K562 (cell line): ENCODE measurements around the gene TTC23L. TPM values are rescaled to one million over a fixed set of nuclear protein-coding genes. Genes with fewer than 3 reads are reported as not detected.

Experiments
- CCAR2 ChIP-seq: fragments of 200-400 bp; formaldehyde crosslinking; IDR thresholded peaks from 2 replicates; pipeline ENCODE4 v1.6.1; 2017; ENCODE audit warnings: mild to moderate bottlenecking, low read depth, low read length
- FOXJ2 ChIP-seq: fragments of 200-800 bp; sonication (Bioruptor generic); IDR thresholded peaks from 2 replicates; pipeline ENCODE4 v1.6.1; 2016; ENCODE audit warnings: missing genetic modification characterization, missing compliant biosample characterization
- KDM2B ChIP-seq: fragments of 250-450 bp; sonication (Bioruptor Pico); IDR thresholded peaks from 2 replicates; pipeline ENCODE4 v1.8.0; 2021; ENCODE audit warnings: mild to moderate bottlenecking, moderate library complexity
- PHF8 ChIP-seq: fragments of 200-600 bp; sonication (generic); IDR thresholded peaks from 2 replicates; pipeline ENCODE4 v1.6.1; 2012; ENCODE audit warnings: mixed run types, mild to moderate bottlenecking, inconsistent platforms, low read length, moderate library complexity, borderline replicate concordance
- TEAD1 ChIP-seq, 2 experiments: fragments of 450-650 bp in 1 of 2; sonication (generic) in 1 of 2; formaldehyde crosslinking; IDR thresholded peaks; 2 replicates each; pipeline versions ENCODE4 v1.4.0 to v1.8.0; 2020 to 2022; ENCODE audit warnings: mild to moderate bottlenecking in 2 of 2, missing genetic modification reagents in 1 of 2
- TFAM ChIP-seq: fragments of 250-450 bp; sonication (Bioruptor Pico); conservative IDR thresholded peaks from 2 replicates; pipeline ENCODE4 v1.5.0; 2021; ENCODE audit warnings: mild to moderate bottlenecking, moderate library complexity
- polyA plus RNA-seq, 8 experiments: library from polyadenylated mRNA; depleted of rRNA in 4 of 8; stranded (reverse) in 5 of 8; unstranded in 3 of 8; fragments of >200 nt; fragmentation: Nextera tagmentation in 2 of 8; fragmentation: Illumina TruSeq in 1 of 8; extraction: Ambion mirVana in 2 of 8; extraction: Trizol in 1 of 8; gene quantifications; 2 replicates each; pipeline versions ENCODE4 v1.2.1 to v1.2.3, GENCODE V29; 2011 to 2014; ENCODE audit warnings: inconsistent platforms in 1 of 8, missing spikeins in 1 of 8
- total RNA-seq, 7 experiments: library from RNA; depleted of rRNA in 6 of 7; stranded (reverse); fragments of >200 nt in 6 of 7; fragmentation: Illumina TruSeq in 2 of 7; extraction: Trizol in 2 of 7; gene quantifications; 2 replicates each; pipeline versions ENCODE4 v1.2.1 to v1.2.3, GENCODE V29; 2011 to 2021; ENCODE audit warnings: low replicate concordance in 1 of 7
- TF ChIP-seq, protein P1 (sequence below), 2 experiments: fragments of 450-650 bp; formaldehyde crosslinking in 1 of 2; IDR thresholded peaks; 2 replicates each; pipeline versions ENCODE4 v1.4.0 to v1.6.1; 2014 to 2020; ENCODE audit warnings: mild to moderate bottlenecking in 2 of 2, borderline replicate concordance in 1 of 2, low read depth in 1 of 2
- TF ChIP-seq, protein P2 (sequence below): sonication (generic); formaldehyde crosslinking; IDR thresholded peaks from 2 replicates; pipeline ENCODE4 v1.8.0; 2022; ENCODE audit warnings: mild to moderate bottlenecking, missing genetic modification reagents
- TF ChIP-seq, protein P3 (sequence below): fragments of 250-450 bp; sonication (Bioruptor Pico); IDR thresholded peaks from 2 replicates; pipeline ENCODE4 v1.8.0; 2022; ENCODE audit warnings: inconsistent platforms, mild to moderate bottlenecking, moderate library complexity, borderline replicate concordance
- TF ChIP-seq, protein P4 (sequence below), 2 experiments: fragments of 450-650 bp; IDR thresholded peaks; 2 replicates each; pipeline ENCODE4 v1.6.1; 2016

TTC23L gene
- total and polyA plus RNA-seq, 9 of the 15 experiments (the other 6 are each of a cell fraction or from before 2014, with no cell fraction given) = 0.03 to 0.32 (median 0.14) TPM; not detected in 2

DNA sequence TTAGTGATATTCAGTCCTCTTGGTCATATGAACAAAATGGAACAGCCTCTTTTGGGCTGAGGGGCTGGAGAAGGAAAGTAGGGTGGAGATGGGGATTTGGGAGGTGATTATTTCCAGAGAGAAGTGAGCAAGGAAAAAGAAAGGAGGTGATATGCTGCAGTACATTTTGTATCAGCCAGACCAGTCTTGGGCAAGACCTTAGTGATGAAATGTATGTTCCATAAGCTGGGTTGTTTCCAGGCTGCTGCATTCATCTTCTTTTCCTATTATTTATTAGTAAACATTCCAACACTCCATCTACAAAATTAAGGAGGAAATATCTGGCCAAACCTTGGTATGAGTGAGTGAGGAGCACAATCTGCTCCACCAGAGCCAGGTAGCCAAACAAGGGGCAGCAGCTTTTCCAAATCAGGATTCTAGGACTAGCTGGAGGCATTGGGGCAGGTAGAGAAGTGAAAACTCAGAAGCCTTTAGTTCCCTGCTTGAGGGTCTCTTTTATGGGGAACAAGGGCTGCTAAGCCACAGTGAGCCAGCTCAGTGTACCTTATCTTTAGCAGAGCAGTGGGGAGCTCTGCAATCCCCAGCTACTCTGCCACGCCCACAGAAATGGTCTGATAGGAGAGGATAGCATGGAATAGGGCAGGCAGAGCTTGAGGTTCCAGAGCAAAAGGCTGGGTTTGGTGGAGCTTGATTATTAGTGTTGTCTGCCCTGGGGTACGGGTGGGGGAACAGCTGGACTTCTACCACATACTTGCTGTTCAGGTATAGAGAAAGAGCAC, 56.9 kb downstream of the TTC23L start (continued):
- TF ChIP-seq, protein P1, sequence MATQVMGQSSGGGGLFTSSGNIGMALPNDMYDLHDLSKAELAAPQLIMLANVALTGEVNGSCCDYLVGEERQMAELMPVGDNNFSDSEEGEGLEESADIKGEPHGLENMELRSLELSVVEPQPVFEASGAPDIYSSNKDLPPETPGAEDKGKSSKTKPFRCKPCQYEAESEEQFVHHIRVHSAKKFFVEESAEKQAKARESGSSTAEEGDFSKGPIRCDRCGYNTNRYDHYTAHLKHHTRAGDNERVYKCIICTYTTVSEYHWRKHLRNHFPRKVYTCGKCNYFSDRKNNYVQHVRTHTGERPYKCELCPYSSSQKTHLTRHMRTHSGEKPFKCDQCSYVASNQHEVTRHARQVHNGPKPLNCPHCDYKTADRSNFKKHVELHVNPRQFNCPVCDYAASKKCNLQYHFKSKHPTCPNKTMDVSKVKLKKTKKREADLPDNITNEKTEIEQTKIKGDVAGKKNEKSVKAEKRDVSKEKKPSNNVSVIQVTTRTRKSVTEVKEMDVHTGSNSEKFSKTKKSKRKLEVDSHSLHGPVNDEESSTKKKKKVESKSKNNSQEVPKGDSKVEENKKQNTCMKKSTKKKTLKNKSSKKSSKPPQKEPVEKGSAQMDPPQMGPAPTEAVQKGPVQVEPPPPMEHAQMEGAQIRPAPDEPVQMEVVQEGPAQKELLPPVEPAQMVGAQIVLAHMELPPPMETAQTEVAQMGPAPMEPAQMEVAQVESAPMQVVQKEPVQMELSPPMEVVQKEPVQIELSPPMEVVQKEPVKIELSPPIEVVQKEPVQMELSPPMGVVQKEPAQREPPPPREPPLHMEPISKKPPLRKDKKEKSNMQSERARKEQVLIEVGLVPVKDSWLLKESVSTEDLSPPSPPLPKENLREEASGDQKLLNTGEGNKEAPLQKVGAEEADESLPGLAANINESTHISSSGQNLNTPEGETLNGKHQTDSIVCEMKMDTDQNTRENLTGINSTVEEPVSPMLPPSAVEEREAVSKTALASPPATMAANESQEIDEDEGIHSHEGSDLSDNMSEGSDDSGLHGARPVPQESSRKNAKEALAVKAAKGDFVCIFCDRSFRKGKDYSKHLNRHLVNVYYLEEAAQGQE (IDR thresholded peaks at IDR 0.05; ENCODE audit: borderline replicate concordance) = peak; percentile 49; the same call in 1 of the 2 replicates
- TF ChIP-seq, protein P1 (CRISPR knock-in tag; IDR thresholded peaks at IDR 0.05; ENCODE audit: low read depth) = no peak
- TF ChIP-seq TFAM (CRISPR knock-in tag) (no peak), PHF8 (no peak), FOXJ2 (tag) (no peak), TEAD1 (CRISPR knock-in tag; IDR thresholded peaks at IDR 0.05) (0 out of 4 replicates have a peak, but pooled peaks of 1 of the 2 experiments have one; percentile 42), CCAR2 (no peak), KDM2B (no peak)
- TF ChIP-seq, protein P2, sequence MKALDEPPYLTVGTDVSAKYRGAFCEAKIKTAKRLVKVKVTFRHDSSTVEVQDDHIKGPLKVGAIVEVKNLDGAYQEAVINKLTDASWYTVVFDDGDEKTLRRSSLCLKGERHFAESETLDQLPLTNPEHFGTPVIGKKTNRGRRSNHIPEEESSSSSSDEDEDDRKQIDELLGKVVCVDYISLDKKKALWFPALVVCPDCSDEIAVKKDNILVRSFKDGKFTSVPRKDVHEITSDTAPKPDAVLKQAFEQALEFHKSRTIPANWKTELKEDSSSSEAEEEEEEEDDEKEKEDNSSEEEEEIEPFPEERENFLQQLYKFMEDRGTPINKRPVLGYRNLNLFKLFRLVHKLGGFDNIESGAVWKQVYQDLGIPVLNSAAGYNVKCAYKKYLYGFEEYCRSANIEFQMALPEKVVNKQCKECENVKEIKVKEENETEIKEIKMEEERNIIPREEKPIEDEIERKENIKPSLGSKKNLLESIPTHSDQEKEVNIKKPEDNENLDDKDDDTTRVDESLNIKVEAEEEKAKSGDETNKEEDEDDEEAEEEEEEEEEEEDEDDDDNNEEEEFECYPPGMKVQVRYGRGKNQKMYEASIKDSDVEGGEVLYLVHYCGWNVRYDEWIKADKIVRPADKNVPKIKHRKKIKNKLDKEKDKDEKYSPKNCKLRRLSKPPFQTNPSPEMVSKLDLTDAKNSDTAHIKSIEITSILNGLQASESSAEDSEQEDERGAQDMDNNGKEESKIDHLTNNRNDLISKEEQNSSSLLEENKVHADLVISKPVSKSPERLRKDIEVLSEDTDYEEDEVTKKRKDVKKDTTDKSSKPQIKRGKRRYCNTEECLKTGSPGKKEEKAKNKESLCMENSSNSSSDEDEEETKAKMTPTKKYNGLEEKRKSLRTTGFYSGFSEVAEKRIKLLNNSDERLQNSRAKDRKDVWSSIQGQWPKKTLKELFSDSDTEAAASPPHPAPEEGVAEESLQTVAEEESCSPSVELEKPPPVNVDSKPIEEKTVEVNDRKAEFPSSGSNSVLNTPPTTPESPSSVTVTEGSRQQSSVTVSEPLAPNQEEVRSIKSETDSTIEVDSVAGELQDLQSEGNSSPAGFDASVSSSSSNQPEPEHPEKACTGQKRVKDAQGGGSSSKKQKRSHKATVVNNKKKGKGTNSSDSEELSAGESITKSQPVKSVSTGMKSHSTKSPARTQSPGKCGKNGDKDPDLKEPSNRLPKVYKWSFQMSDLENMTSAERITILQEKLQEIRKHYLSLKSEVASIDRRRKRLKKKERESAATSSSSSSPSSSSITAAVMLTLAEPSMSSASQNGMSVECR (CRISPR knock-in tag) = no peak
- TF ChIP-seq, protein P3, sequence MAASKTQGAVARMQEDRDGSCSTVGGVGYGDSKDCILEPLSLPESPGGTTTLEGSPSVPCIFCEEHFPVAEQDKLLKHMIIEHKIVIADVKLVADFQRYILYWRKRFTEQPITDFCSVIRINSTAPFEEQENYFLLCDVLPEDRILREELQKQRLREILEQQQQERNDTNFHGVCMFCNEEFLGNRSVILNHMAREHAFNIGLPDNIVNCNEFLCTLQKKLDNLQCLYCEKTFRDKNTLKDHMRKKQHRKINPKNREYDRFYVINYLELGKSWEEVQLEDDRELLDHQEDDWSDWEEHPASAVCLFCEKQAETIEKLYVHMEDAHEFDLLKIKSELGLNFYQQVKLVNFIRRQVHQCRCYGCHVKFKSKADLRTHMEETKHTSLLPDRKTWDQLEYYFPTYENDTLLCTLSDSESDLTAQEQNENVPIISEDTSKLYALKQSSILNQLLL (CRISPR knock-in tag) = no peak
- TF ChIP-seq, protein P4, sequence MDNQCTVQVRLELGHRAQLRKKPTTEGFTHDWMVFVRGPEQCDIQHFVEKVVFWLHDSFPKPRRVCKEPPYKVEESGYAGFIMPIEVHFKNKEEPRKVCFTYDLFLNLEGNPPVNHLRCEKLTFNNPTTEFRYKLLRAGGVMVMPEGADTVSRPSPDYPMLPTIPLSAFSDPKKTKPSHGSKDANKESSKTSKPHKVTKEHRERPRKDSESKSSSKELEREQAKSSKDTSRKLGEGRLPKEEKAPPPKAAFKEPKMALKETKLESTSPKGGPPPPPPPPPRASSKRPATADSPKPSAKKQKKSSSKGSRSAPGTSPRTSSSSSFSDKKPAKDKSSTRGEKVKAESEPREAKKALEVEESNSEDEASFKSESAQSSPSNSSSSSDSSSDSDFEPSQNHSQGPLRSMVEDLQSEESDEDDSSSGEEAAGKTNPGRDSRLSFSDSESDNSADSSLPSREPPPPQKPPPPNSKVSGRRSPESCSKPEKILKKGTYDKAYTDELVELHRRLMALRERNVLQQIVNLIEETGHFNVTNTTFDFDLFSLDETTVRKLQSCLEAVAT (IDR thresholded peaks at IDR 0.05) = peak in 1 of 2 experiments; percentile 58; a peak in 1 of 4 replicates
